A673 (cell line): ENCODE measurements around the gene LRP4. TPM values are rescaled to one million over a fixed set of nuclear protein-coding genes. Genes with fewer than 3 reads are reported as not detected.

ENCODE experiments used
- BruUV-seq: library from RNA; stranded (reverse); fragments of 400-500 nt; replicated peaks from 2 replicates; lab custom pipeline; 2021; lab: Mats Ljungman, UMichigan
- CTCF ChIA-PET: fragments of 300-600 bp; sonication (Branson Sonifier 250); formaldehyde crosslinking; loops from one replicate; lab custom pipeline; 2022; ENCODE audit warnings: antibody characterized with exemption; lab: Charles Lee
- POLR2A ChIA-PET: fragments of 300-600 bp; sonication (Branson Sonifier 250); formaldehyde crosslinking; loops from one replicate; lab custom pipeline; 2022; ENCODE audit warnings: antibody characterized with exemption; ENCODE audit not compliant: low non-redundant PET; lab: Charles Lee
- DNase-seq: peaks from one replicate; pipeline ENCODE4 v3.0.0-alpha.2; 2015; ENCODE audit warnings: low spot score
- H3K27ac ChIP-seq: fragments of 200-600 bp; sonication (generic); 2 replicates; pipeline ENCODE4 v1.5.1; 2016; ENCODE audit warnings: mixed run types, low read depth, mild to moderate bottlenecking, mixed read lengths, antibody characterized with exemption, low read length; ENCODE audit not compliant: poor library complexity, severe bottlenecking
- H3K27me3 ChIP-seq: fragments of 200-600 bp; sonication (generic); replicated peaks from 2 replicates; pipeline ENCODE4 v1.6.1; 2017; ENCODE audit warnings: mixed run types, low read depth, mild to moderate bottlenecking, mixed read lengths, antibody characterized with exemption, low read length; ENCODE audit not compliant: insufficient read depth, poor library complexity
- H3K36me3 ChIP-seq: fragments of 200-600 bp; sonication (generic); 2 replicates; pipeline ENCODE4 v1.6.1; 2016; ENCODE audit warnings: mixed run types, mild to moderate bottlenecking, mixed read lengths, antibody characterized with exemption, low read length; ENCODE audit not compliant: insufficient read depth, poor library complexity, severe bottlenecking
- H3K4me1 ChIP-seq: fragments of 200-600 bp; sonication (generic); 2 replicates; pipeline ENCODE4 v1.6.1; 2017; ENCODE audit warnings: mixed run types, mild to moderate bottlenecking, mixed read lengths, antibody characterized with exemption, low read length; ENCODE audit not compliant: insufficient read depth, poor library complexity, severe bottlenecking
- H3K4me3 ChIP-seq: fragments of 200-600 bp; sonication (generic); 2 replicates; pipeline ENCODE4 v1.5.1; 2016; ENCODE audit warnings: low read depth, mixed run types, mild to moderate bottlenecking, mixed read lengths, low read length; ENCODE audit not compliant: poor library complexity, severe bottlenecking
- H3K9me3 ChIP-seq: fragments of 200-600 bp; sonication (generic); 2 replicates; pipeline ENCODE4 v1.6.1; 2016; ENCODE audit warnings: mixed run types, low read depth, mild to moderate bottlenecking, mixed read lengths, antibody characterized with exemption, low read length; ENCODE audit not compliant: poor library complexity, severe bottlenecking
- CTCF ChIP-seq: fragments of 300-800, 200-600 bp; sonication (generic); conservative IDR thresholded peaks from 2 replicates; pipeline ENCODE4 v1.5.1; 2017; ENCODE audit warnings: low read depth, mild to moderate bottlenecking, antibody characterized with exemption, low read length, moderate library complexity, mixed read lengths
- EZH2 ChIP-seq: fragments of 200-600 bp; sonication (generic); IDR thresholded peaks from 2 replicates; pipeline ENCODE4 v1.6.1; 2017; ENCODE audit warnings: borderline replicate concordance, low read depth, mild to moderate bottlenecking, mixed read lengths, antibody characterized with exemption, low read length; ENCODE audit not compliant: poor library complexity, severe bottlenecking
- intact Hi-C: fragments of 100-400 bp; cut with micrococcal nuclease; formaldehyde crosslinking; loops from one replicate; pipeline ENCODE4 v1.10.0; 2022; ENCODE audit not compliant: unreplicated experiment
- total RNA-seq: library from RNA; stranded (reverse); gene quantifications from 2 replicates; pipeline ENCODE4 v1.2.3, GENCODE V29; 2021

LRP4 gene
- total RNA-seq, 1 experiment from 2014 or later: 31.8 TPM

- peak overlapping the region; percentile 49 for H3K27ac ChIP-seq
- no peaks in the 10 kb centered on the region for H3K27me3 ChIP-seq
- intact Hi-C loops: loop anchor here (2.0 kb wide), 1 partner anchor 67 kb away; the partner anchor contains the start of gene CKAP5
- no peaks in the 10 kb centered on the region for H3K9me3 ChIP-seq
- H3K4me3 ChIP-seq: no peak overlapping the region
- H3K36me3 ChIP-seq: no peaks in the 10 kb centered on the region
- ChIA-PET POLR2A (interaction anchor here (0.5 kb wide), 1 partner anchor 835 kb away, joined by 3 read pairs; no protein-coding TSS in a partner anchor), CTCF (interaction anchor here (0.5 to 3.6 kb wide), 4 partner anchors 88 to 441 kb away, joined by 3 to 31 read pairs (median 4); no protein-coding TSS in a partner anchor)
- H3K4me1 ChIP-seq: peaks cover 42% of the 10 kb centered on the region
- no peak for DNase-seq
- TF ChIP-seq CTCF (no peak), EZH2 (no peak)
- BruUV-seq: no TSS peak
These were observed 4.9 kb downstream of the LRP4 start for GRCh38 chr11:46913484-46913883.

- BruUV-seq: no TSS peak
- H3K4me3 ChIP-seq: peak overlapping the region; percentile 32
- no peaks in the 10 kb centered on the region for H3K9me3 ChIP-seq
- intact Hi-C loops: loop anchor here (2.0 kb wide), 1 partner anchor 66 kb away; the partner anchor contains the start of gene CKAP5
- H3K36me3 ChIP-seq: no peaks in the 10 kb centered on the region
- ChIA-PET POLR2A (interaction anchor here (0.5 to 0.6 kb wide), 2 partner anchors 38 to 834 kb away, joined by 3 read pairs; no protein-coding TSS in a partner anchor), CTCF (interaction anchor here (0.5 to 3.6 kb wide), 6 partner anchors 16 to 350 kb away, joined by 3 to 31 read pairs (median 3); no protein-coding TSS in a partner anchor)
- H3K4me1 ChIP-seq: peaks cover 42% of the 10 kb centered on the region
- no peaks in the 10 kb centered on the region for H3K27me3 ChIP-seq
- peak; percentile 86 for DNase-seq
- TF ChIP-seq EZH2: no peak
- H3K27ac ChIP-seq: peak overlapping the region; percentile 49
These were observed 5.7 kb downstream of the LRP4 start for GRCh38 chr11:46912526-46913150.

GRCh38 chr11:46907606-46908005, 10.7 kb downstream of the LRP4 start:
- no peaks in the 10 kb centered on the region for H3K36me3 ChIP-seq
- ChIA-PET POLR2A (no interaction called here), CTCF (interaction anchor here (1.6 kb wide), 1 partner anchor 9 kb away, joined by 4 read pairs; no protein-coding TSS in a partner anchor)
- H3K4me1 ChIP-seq: peaks cover 16% of the 10 kb centered on the region
- no peaks in the 10 kb centered on the region for H3K9me3 ChIP-seq
- BruUV-seq: no TSS peak
- H3K27ac ChIP-seq: no peak overlapping the region
- no peak overlapping the region for H3K4me3 ChIP-seq
- DNase-seq: no peak
- no peaks in the 10 kb centered on the region for H3K27me3 ChIP-seq
- intact Hi-C loops: no loop called here
- no peak for TF ChIP-seq EZH2
- no peak for TF ChIP-seq CTCF
